ENCODE data around the gene KCTD15.

DNA sequence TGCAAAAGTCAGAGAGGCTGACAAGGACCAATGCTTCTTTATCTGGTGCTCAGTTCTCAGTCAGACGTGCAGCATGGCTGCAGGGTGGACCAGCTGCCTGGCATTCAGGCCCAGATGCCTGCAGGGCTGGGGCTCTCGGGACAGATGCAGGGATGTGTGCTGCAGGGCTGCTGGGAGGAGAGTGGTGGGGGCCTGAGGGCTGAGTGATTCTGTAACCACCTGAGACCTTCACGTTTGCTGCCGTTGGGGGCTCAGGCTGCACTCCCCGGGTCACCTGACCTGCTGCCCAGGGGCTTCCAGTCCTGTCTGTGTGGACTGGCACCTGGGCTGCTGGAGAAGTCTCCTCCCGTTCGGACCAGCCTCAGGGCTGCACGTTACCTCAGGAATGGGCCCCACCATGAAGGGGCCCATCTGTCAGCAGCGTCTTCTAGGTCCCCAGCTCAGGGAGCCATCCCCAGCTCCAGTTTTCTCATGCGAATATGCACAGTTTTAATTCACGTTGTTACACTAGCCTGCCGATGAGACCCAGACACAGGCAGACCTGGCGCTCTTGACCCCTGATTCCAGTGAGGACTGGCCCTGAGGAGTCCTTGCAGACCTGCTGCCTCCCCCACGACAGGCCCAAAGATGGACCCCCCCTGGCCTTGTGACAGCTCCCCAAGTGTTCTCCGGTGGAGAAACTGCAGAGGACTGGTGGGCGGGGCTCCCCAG is 16.9 kb downstream of the KCTD15 start:
- TF ChIP-seq, protein P1, sequence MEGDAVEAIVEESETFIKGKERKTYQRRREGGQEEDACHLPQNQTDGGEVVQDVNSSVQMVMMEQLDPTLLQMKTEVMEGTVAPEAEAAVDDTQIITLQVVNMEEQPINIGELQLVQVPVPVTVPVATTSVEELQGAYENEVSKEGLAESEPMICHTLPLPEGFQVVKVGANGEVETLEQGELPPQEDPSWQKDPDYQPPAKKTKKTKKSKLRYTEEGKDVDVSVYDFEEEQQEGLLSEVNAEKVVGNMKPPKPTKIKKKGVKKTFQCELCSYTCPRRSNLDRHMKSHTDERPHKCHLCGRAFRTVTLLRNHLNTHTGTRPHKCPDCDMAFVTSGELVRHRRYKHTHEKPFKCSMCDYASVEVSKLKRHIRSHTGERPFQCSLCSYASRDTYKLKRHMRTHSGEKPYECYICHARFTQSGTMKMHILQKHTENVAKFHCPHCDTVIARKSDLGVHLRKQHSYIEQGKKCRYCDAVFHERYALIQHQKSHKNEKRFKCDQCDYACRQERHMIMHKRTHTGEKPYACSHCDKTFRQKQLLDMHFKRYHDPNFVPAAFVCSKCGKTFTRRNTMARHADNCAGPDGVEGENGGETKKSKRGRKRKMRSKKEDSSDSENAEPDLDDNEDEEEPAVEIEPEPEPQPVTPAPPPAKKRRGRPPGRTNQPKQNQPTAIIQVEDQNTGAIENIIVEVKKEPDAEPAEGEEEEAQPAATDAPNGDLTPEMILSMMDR (conservative IDR thresholded peaks at IDR 0.05; ENCODE audit: low read length): no peak
- TF ChIP-seq EZH2phosphoT487 (IDR thresholded peaks at IDR 0.05; ENCODE audit: borderline replicate concordance): no peak

Measured in Loucy (cell line).